Measurements from ENCODE around the gene RAD21L1.

GRCh38 chr20:1269850-1270249 is 44.0 kb downstream of the RAD21L1 start:
- TF ChIP-seq CTCF (IDR thresholded peaks at IDR 0.05) (no peak), POLR2A (IDR thresholded peaks at IDR 0.05) (no peak)

Measured in uterus (tissue), 2 donors.